Heart left ventricle (tissue), 16 donors: ENCODE data around the gene C2CD5. TPM values are rescaled to one million over a fixed set of nuclear protein-coding genes. Genes with fewer than 3 reads are reported as not detected.

Experiments
- ATAC-seq, 4 donors: fragments of 200-7000 bp; cut with Tn5 transposase; one replicate each; pipeline ENCODE4 v1.9.1; 2020 to 2022; ENCODE audit warnings: moderate library complexity in 4 of 4, mild to moderate bottlenecking in 3 of 4, moderate number of reproducible peaks in 1 of 4
- DNase-seq, 5 donors: peaks; one replicate each; pipeline ENCODE4 v3.0.0-alpha.2; 2020
- H3K27ac ChIP-seq, 12 donors: fragments of 200-600 bp; sonication (generic) in 4 of 12; one replicate each; pipeline versions ENCODE4 v1.5.0 to v1.8.0; 2016 to 2022; ENCODE audit warnings: mild to moderate bottlenecking in 2 of 12
- H3K27me3 ChIP-seq, 9 donors: fragments of 200-600 bp; sonication (generic) in 2 of 9; one replicate each; pipeline versions ENCODE4 v1.5.1 to v1.8.0; 2016 to 2022; ENCODE audit warnings: mild to moderate bottlenecking in 3 of 9
- H3K36me3 ChIP-seq, 9 donors: fragments of 200-600 bp; sonication (generic) in 2 of 9; one replicate each; pipeline versions ENCODE4 v1.5.0 to v1.8.0; 2018 to 2022; ENCODE audit warnings: mild to moderate bottlenecking in 2 of 9
- H3K4me1 ChIP-seq, 12 donors: fragments of 200-600 bp; sonication (generic) in 4 of 12; one replicate each; pipeline versions ENCODE4 v1.5.0 to v1.8.0; 2016 to 2022; ENCODE audit warnings: mild to moderate bottlenecking in 3 of 12
- H3K4me3 ChIP-seq, 12 donors: fragments of 200-600 bp; sonication (generic) in 4 of 12; one replicate each; pipeline versions ENCODE4 v1.5.0 to v1.8.0; 2017 to 2022; ENCODE audit warnings: mild to moderate bottlenecking in 9 of 12, moderate library complexity in 4 of 12
- H3K9me3 ChIP-seq, 12 donors: fragments of 200-600 bp; sonication (generic) in 4 of 12; one replicate each; pipeline versions ENCODE4 v1.5.0 to v1.8.0; 2016 to 2022; ENCODE audit warnings: mild to moderate bottlenecking in 1 of 12
- POLR2A ChIP-seq, 2 donors: fragments of 450-650 bp; IDR thresholded peaks; one replicate each; pipeline ENCODE4 v1.6.1; 2017; ENCODE audit warnings: antibody characterized with exemption in 2 of 2, mild to moderate bottlenecking in 2 of 2, moderate library complexity in 2 of 2
- WGBS, 4 donors: extraction: QIAGEN DNeasy Blood & Tissue Kit in 2 of 4; methylation state at CpG; one replicate each; pipeline versions ENCODE4 v1.1.5 to v1.1.7; 2013 to 2018; 5-methylcytosine and 5-hydroxymethylcytosine counted together
- intact Hi-C, 10 donors: fragments of 100-400 bp; cut with DNase I; formaldehyde crosslinking; loops; one replicate each; pipeline versions ENCODE4 v1.11.1 to v1.14.2; 2022
- long read RNA-seq, 3 donors: library from polyadenylated mRNA; unstranded; transcript quantifications; one replicate each; pipeline ENCODE4 v2.0.0, GENCODE V29; 2020 to 2021
- polyA plus RNA-seq, 2 donors: library from polyadenylated mRNA; stranded (reverse); fragments of 200-250 nt; gene quantifications; one replicate each; pipeline ENCODE4 v1.2.3, GENCODE V29; 2013
- total RNA-seq, 9 donors: library from RNA; depleted of rRNA in 2 of 9; stranded (reverse); fragments of >200 nt in 2 of 9; fragmentation: NEBNext Ultra II Directional in 3 of 9; extraction: Animal tissue kit (Norgen Biotek cat#: 25700) in 3 of 9; gene quantifications; one replicate each; pipeline versions ENCODE4 v1.1.0 to v1.2.4, GENCODE V29; 2016 to 2023
- TF ChIP-seq, protein P1 (sequence below), 12 donors: fragments of 200-600 bp; sonication (generic) in 4 of 12; IDR thresholded peaks; one replicate each; pipeline versions ENCODE4 v1.5.0 to v1.8.0; 2018 to 2022; ENCODE audit warnings: antibody characterized with exemption in 12 of 12, mild to moderate bottlenecking in 5 of 12
- donor health status: ischemic (EF 13 %, LVEDD 7.1; RV severe dilation, severe dysfunction).
- donor health status: healthy with polysubstance abuse.
- donor health status: DM: no; HTN: yes; CAD: no.
- donor health status: DM: no; HTN: no; CAD: no.
- donor health status: ischemic (EF 25% LVEDD 6.9; RV normal size, moderate dysfunction).
- donor health status: ischemic (EF 25% LVEDD 5.7; RV mildly dilated, moderate dysfunction).
- donor health status: healthy.
- donor health status: DM: yes; HTN: yes; CAD: no.
- donor health status: ischemic (EF 35%, LVEDD 5.7; RV mildly dilated, moderate dysfunction).
- donor health status: nonischemic (EF 11% LVEDD 7.7; RV severe dilation, severe dysfunction).
- donor health status: DM: yes; HTN: yes; CAD: no.
- donor health status: PGD.
- donor health status: ischemic (EF 29% LVEDD 5.4; RV normal size, mild dysfunction).
- donor health status: nonischemic (EF 23%, LVEDD 6.1; RV moderate dilation, normal function).

Gene C2CD5
- total RNA-seq (10 to 100 TPM; 11.4 to 28.0 (median 20.6) TPM), polyA plus RNA-seq (10 to 100 TPM in 1 of 2 donors, 1 to 10 TPM in 1; 6.6 to 11.0 TPM)
- long read RNA-seq, donor 1, partial matches to known transcripts, result 1 of 5 reads
- long read RNA-seq, donor 1, other reads (novel, unspliced or antisense), result 3 of 5 reads
- long read RNA-seq, donor 2, full-length matches to known transcripts, result 3 of 26 reads
- long read RNA-seq, donor 2, partial matches to known transcripts, result 11 of 26 reads
- long read RNA-seq, donor 2, other reads (novel, unspliced or antisense), result 12 of 26 reads
- long read RNA-seq, donor 3, partial matches to known transcripts, result 0 of 4 reads
- long read RNA-seq, donor 3, other reads (novel, unspliced or antisense), result 4 of 4 reads

DNA sequence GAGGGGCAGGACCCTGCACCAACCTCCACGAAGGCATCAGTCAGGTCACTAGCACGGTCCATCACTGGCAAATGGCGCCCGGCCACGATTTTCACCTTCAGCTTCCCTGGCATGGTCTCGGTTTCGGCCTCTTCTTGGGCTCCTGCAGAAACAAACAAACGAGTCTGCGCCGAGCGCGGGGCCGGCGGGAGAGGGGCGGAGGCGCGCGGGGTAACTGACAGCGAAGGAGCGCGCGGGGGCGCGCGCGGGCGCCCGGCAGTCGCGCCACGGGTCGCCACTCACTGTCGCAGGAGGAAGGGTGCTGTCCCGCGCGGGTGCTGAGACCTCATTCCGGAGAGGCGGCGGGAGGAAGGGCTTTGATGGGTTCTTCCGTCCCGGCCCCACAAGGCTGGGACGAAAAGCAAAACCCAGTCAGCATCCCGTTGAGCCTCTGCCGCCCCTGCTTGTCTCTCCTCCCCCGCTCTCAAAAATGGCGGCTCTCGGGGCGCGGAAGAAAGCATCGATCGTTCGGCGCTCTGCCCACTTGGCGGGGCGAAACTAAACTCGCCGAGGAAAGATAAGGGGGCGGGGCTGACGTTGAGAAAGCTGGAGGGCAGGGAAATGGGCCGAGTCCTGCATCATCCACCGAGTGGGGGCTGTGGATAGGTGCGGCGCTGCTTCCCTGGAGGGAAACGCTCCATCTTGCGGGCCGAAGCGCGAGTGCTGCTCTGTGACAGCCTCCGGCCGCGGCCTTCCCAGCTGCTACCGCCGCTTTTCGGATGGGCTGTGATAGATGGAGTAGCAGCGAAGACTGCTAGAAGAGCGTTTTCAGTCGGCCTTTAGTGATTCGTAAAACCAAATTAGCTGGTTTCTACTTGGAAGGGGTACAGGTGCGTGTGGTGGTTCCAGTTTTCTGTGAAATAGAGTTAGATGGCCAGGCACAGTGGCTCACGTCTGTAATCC lies at the start of gene C2CD5:
Gene C2CD5 (minus strand): TSS at position 505 of the 942 bp plus-strand sequence. CDS start 392 bp downstream, at position 113.
- DNase-seq (peak; percentile 97 to 99 (median 98)), ATAC-seq (peak; percentile 95 to 98 (median 97))
- peak within 1 kb of the TSS; percentile 92 to 99 (median 96) for H3K27ac ChIP-seq
- no peaks in the 10 kb centered on the region for H3K27me3 ChIP-seq
- peak within 1 kb of the TSS; percentile 71 to 97 (median 88) for H3K4me3 ChIP-seq
- H3K4me1 ChIP-seq, result peaks cover 0 to 62% (median 23%) of the 10 kb centered on the region in 12 donors
- 1 to 3% (median 1%) methylated on average over 67 to 80 of the region's 80 CpGs for WGBS, 4 donors
- peaks cover 0 to 6% (median 0%) of the 10 kb centered on the region in 9 donors for H3K36me3 ChIP-seq
- intact Hi-C loops, result loop anchor here in 9 of 10 donors (1.0 to 5.0 kb wide), 5 partner anchors 78 to 83 kb away; partner anchors contain the start of gene ETNK1 (in 7 of the 9)
- no peaks in the 10 kb centered on the region for H3K9me3 ChIP-seq
- peak in 1 of 2 donors; percentile 87 for TF ChIP-seq POLR2A (IDR thresholded peaks at IDR 0.05)
- TF ChIP-seq, protein P1, sequence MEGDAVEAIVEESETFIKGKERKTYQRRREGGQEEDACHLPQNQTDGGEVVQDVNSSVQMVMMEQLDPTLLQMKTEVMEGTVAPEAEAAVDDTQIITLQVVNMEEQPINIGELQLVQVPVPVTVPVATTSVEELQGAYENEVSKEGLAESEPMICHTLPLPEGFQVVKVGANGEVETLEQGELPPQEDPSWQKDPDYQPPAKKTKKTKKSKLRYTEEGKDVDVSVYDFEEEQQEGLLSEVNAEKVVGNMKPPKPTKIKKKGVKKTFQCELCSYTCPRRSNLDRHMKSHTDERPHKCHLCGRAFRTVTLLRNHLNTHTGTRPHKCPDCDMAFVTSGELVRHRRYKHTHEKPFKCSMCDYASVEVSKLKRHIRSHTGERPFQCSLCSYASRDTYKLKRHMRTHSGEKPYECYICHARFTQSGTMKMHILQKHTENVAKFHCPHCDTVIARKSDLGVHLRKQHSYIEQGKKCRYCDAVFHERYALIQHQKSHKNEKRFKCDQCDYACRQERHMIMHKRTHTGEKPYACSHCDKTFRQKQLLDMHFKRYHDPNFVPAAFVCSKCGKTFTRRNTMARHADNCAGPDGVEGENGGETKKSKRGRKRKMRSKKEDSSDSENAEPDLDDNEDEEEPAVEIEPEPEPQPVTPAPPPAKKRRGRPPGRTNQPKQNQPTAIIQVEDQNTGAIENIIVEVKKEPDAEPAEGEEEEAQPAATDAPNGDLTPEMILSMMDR (IDR thresholded peaks at IDR 0.05), result peak in 11 of 12 donors; percentile 12 to 48 (median 35)

GRCh38 chr12:22593864-22594263 lies 49.5 kb upstream of the C2CD5 start:
- H3K9me3 ChIP-seq, result no peaks in the 10 kb centered on the region
- H3K27me3 ChIP-seq, result no peaks in the 10 kb centered on the region
- ATAC-seq (no peak), DNase-seq (no peak)
- no peak overlapping the region for H3K27ac ChIP-seq
- TF ChIP-seq, protein P1 (IDR thresholded peaks at IDR 0.05), result no peak
- H3K4me1 ChIP-seq, result no peaks in the 10 kb centered on the region
- no peak overlapping the region for H3K4me3 ChIP-seq
- intact Hi-C loops, result no loop called here
- no peaks in the 10 kb centered on the region for H3K36me3 ChIP-seq

DNA sequence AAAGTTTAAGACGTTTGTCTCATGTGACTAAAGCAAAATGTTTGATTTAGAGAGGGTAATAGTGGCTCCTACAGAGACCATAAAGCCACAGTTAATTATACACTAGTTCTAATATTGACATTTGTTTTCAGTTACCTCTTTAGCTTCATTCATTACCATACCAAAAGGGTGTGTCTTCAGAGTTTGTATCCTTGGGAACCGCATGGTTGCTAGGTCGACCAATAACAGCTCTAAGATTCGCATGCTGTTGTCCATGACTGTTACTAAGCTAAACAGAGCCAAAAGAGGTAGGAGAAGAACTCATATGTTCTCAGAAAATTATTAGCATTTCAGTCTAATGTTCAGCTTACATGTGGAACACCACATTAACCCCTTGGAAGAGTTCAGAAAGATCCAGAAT lies 44.5 kb upstream of the C2CD5 start:
- ATAC-seq (no peak), DNase-seq (no peak)
- H3K27me3 ChIP-seq, result no peaks in the 10 kb centered on the region
- WGBS, 4 donors, result 69 to 84% (median 79%) methylated on average over 4 of the region's 4 CpGs
- no peaks in the 10 kb centered on the region for H3K4me1 ChIP-seq
- TF ChIP-seq, protein P1 (IDR thresholded peaks at IDR 0.05), result no peak
- no peak for TF ChIP-seq POLR2A (IDR thresholded peaks at IDR 0.05)
- intact Hi-C loops, result no loop called here
- H3K9me3 ChIP-seq, result no peaks in the 10 kb centered on the region
- no peak overlapping the region for H3K4me3 ChIP-seq
- H3K36me3 ChIP-seq, result no peaks in the 10 kb centered on the region
- no peak overlapping the region for H3K27ac ChIP-seq

GRCh38 chr12:22578328-22578727 lies 34.0 kb upstream of the C2CD5 start:
- Histone ChIP-seq H3K36me3 (no peaks in the 10 kb centered on the region), H3K4me3 (no peak overlapping the region), H3K27me3 (no peaks in the 10 kb centered on the region), H3K4me1 (no peaks in the 10 kb centered on the region), H3K27ac (no peak overlapping the region), H3K9me3 (peaks cover 0 to 4% (median 0%) of the 10 kb centered on the region in 12 donors)
- no peak for ATAC-seq
- TF ChIP-seq, protein P1 (IDR thresholded peaks at IDR 0.05), result no peak
- no peak for TF ChIP-seq POLR2A (IDR thresholded peaks at IDR 0.05)
- no peak for DNase-seq
- intact Hi-C loops, result no loop called here
- 94 to 98% (median 97%) methylated on average over 3 of the region's 3 CpGs for WGBS, 4 donors
